Measurements from ENCODE around the gene ARL5A.

GRCh38 chr2:151808258-151809072, 19.8 kb downstream of the ARL5A start:
- TF ChIP-seq CTCF (IDR thresholded peaks at IDR 0.05), result no peak
- no peak for TF ChIP-seq POLR2A (IDR thresholded peaks at IDR 0.05)

Measured in ovary (tissue), 3 donors.